Measurements from ENCODE around the gene DSTN.

DNA sequence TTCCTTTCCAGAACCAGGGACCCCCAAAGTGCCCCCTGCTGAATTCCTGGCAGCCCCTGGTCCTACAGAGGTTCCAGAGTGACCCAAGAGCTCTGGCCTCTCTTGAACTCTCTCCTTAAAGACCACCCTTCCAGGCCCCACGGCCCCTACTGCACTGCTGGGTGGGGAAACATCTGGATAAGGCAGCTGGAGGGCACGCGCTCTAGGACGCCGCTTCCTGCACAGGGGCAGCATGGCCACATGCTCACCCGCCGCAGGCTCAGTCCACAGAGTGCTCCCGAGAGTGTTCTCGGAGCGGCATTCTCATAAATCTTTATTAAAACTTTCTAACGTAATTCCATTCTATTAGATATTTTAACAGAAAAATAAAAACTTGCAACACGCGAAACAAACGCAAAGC is 75.1 kb downstream of the DSTN start:
- TF ChIP-seq, protein P1, sequence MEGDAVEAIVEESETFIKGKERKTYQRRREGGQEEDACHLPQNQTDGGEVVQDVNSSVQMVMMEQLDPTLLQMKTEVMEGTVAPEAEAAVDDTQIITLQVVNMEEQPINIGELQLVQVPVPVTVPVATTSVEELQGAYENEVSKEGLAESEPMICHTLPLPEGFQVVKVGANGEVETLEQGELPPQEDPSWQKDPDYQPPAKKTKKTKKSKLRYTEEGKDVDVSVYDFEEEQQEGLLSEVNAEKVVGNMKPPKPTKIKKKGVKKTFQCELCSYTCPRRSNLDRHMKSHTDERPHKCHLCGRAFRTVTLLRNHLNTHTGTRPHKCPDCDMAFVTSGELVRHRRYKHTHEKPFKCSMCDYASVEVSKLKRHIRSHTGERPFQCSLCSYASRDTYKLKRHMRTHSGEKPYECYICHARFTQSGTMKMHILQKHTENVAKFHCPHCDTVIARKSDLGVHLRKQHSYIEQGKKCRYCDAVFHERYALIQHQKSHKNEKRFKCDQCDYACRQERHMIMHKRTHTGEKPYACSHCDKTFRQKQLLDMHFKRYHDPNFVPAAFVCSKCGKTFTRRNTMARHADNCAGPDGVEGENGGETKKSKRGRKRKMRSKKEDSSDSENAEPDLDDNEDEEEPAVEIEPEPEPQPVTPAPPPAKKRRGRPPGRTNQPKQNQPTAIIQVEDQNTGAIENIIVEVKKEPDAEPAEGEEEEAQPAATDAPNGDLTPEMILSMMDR (IDR thresholded peaks at IDR 0.05; ENCODE audit: insufficient read depth, low read length), result no peak
- TF ChIP-seq GABPA (IDR thresholded peaks at IDR 0.05; ENCODE audit: low read depth) (no peak), POLR2AphosphoS5 (IDR thresholded peaks at IDR 0.05; ENCODE audit: low read depth) (no peak), SPI1 (IDR thresholded peaks at IDR 0.05; ENCODE audit: borderline replicate concordance, low read depth) (no peak)
- TF ChIP-seq, protein P2, sequence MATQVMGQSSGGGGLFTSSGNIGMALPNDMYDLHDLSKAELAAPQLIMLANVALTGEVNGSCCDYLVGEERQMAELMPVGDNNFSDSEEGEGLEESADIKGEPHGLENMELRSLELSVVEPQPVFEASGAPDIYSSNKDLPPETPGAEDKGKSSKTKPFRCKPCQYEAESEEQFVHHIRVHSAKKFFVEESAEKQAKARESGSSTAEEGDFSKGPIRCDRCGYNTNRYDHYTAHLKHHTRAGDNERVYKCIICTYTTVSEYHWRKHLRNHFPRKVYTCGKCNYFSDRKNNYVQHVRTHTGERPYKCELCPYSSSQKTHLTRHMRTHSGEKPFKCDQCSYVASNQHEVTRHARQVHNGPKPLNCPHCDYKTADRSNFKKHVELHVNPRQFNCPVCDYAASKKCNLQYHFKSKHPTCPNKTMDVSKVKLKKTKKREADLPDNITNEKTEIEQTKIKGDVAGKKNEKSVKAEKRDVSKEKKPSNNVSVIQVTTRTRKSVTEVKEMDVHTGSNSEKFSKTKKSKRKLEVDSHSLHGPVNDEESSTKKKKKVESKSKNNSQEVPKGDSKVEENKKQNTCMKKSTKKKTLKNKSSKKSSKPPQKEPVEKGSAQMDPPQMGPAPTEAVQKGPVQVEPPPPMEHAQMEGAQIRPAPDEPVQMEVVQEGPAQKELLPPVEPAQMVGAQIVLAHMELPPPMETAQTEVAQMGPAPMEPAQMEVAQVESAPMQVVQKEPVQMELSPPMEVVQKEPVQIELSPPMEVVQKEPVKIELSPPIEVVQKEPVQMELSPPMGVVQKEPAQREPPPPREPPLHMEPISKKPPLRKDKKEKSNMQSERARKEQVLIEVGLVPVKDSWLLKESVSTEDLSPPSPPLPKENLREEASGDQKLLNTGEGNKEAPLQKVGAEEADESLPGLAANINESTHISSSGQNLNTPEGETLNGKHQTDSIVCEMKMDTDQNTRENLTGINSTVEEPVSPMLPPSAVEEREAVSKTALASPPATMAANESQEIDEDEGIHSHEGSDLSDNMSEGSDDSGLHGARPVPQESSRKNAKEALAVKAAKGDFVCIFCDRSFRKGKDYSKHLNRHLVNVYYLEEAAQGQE (IDR thresholded peaks at IDR 0.05; ENCODE audit: insufficient replicate concordance, low read depth), result no peak

All from HL-60 (cell line).